GM12864 (cell line): ENCODE data around the gene NINL.

ENCODE experiments used
- DNase-seq: peaks from one replicate; pipeline ENCODE4 v3.0.0-alpha.2; 2011; ENCODE audit warnings: low read depth
- H3K4me3 ChIP-seq: 2 replicates; pipeline ENCODE4 v1.5.1; 2011; ENCODE audit warnings: mild to moderate bottlenecking, low read depth, low read length, control low read depth
- CTCF ChIP-seq: IDR thresholded peaks from 2 replicates; pipeline ENCODE4 v1.5.1; 2011; ENCODE audit warnings: low read depth, mild to moderate bottlenecking, moderate library complexity, low read length, control low read depth, inconsistent platforms; ENCODE audit errors: missing control alignments

Gene NINL

GRCh38 chr20:25529295-25529951, 55.9 kb downstream of the NINL start:
- DNase-seq = no peak
- H3K4me3 ChIP-seq = no peak overlapping the region
- TF ChIP-seq CTCF = no peak

DNA sequence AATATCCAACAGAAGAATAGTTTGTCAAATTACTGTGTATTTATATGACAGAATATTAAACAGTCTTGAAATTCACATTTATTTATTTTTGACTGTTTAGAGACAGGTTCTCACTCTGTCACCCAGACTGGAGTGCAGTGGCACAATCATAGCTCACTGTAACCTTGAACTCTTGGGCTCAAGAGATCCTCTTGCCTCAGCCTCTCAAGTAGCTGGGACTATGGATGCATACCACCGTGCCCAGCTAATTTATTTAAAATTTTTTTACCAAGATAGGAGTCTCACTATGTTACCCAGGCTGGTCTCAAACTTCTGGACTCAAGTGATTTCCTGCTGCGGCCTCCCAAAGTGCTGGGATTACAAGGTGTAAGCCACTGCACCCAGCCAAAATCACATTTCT, 57.4 kb downstream of the NINL start:
- no peak for TF ChIP-seq CTCF
- H3K4me3 ChIP-seq = no peak overlapping the region
- DNase-seq = no peak

- no peak overlapping the region for H3K4me3 ChIP-seq
- no peak for TF ChIP-seq CTCF
- no peak for DNase-seq
Observed at GRCh38 chr20:25526446-25526845, 58.9 kb downstream of the NINL start.

DNA sequence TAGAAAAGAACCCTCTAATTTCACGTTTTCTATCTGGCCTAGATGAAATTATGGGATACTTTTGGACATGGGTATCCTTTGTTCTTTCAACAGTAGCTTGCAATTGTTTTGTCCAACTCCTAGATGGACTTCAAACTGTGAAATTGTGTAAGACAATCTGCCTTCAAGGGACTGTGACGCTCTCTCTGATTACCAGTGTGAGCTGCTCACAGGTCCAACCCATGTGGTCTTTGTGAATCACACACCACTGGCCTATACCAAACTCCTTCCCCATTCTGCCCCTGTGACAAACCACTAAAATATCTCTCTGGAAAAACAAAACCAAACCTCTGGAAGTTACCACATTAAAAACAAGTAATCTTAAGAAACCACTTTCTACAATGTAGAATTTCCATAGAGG, 59.5 kb downstream of the NINL start:
- DNase-seq = no peak
- H3K4me3 ChIP-seq = no peak overlapping the region
- TF ChIP-seq CTCF = no peak

DNA sequence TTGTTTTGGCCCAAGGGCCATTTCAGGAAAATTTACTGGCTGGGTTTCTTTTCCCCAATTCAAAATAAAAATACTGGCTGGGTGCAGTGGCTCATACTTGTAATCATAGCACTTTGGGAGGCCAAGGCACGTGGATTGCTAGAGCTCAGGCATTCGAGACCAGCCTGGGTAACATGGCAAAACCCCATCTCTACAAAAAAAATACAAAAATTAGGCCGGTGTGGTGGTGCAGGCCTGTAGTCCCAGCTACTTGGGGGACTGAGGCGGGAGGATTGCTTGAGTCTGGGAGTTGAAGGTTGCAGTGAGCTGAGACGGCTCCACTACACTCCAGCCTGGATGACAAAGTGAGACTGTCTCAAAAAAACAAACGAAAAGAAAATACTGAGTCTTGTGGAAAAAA, 60.0 kb downstream of the NINL start:
- DNase-seq = no peak
- no peak for TF ChIP-seq CTCF
- H3K4me3 ChIP-seq = no peak overlapping the region

- no peak overlapping the region for H3K4me3 ChIP-seq
- no peak for DNase-seq
- no peak for TF ChIP-seq CTCF
Observed at GRCh38 chr20:25521382-25521781, 63.9 kb downstream of the NINL start.

- H3K4me3 ChIP-seq = no peak overlapping the region
- TF ChIP-seq CTCF = no peak
- no peak for DNase-seq
Observed at GRCh38 chr20:25517124-25517523, 68.2 kb downstream of the NINL start.
